Activated CD8-positive, alpha-beta T cell treated with anti-CD3 and anti-CD28 coated beads for 36 hours (primary cell): ENCODE measurements around the gene PSME1. TPM values are rescaled to one million over a fixed set of nuclear protein-coding genes. Genes with fewer than 3 reads are reported as not detected.

Experiments used
- ATAC-seq: fragments of 200-7000 bp; cut with Tn5 transposase; one replicate; pipeline ENCODE4 v1.10.0; 2021; ENCODE audit warnings: mild to moderate bottlenecking, moderate library complexity
- CTCF ChIA-PET: fragments of 350-600 bp; sonication (Branson Sonifier 250); formaldehyde crosslinking; loops from one replicate; lab custom pipeline; 2021; ENCODE audit warnings: antibody characterized with exemption; lab: Charles Lee
- POLR2A ChIA-PET: fragments of 350-600 bp; sonication (Branson Sonifier 250); formaldehyde crosslinking; loops from one replicate; lab custom pipeline; 2021; ENCODE audit warnings: antibody characterized with exemption; lab: Charles Lee
- DNase-seq: peaks from one replicate; pipeline ENCODE4 v3.0.0-alpha.2; 2020
- H3K27ac Mint-ChIP-seq: one replicate; pipeline ENCODE4 v1.8.0; 2021; ENCODE audit warnings: mild to moderate bottlenecking, mixed read lengths
- H3K27me3 Mint-ChIP-seq: one replicate; pipeline ENCODE4 v1.8.0; 2021; ENCODE audit warnings: mixed read lengths
- H3K36me3 Mint-ChIP-seq: one replicate; pipeline ENCODE4 v1.8.0; 2021; ENCODE audit warnings: low read depth, mixed read lengths
- H3K4me1 Mint-ChIP-seq: one replicate; pipeline ENCODE4 v1.8.0; 2021; ENCODE audit warnings: low read depth, mixed read lengths
- H3K4me3 Mint-ChIP-seq: one replicate; pipeline ENCODE4 v1.8.0; 2021; ENCODE audit warnings: mild to moderate bottlenecking, moderate library complexity, mixed read lengths
- H3K9me3 Mint-ChIP-seq: one replicate; pipeline ENCODE4 v1.8.0; 2021; ENCODE audit warnings: mixed read lengths
- intact Hi-C: fragments of 100-400 bp; cut with micrococcal nuclease; formaldehyde crosslinking; loops from one replicate; pipeline ENCODE4 v1.10.0; 2022
- total RNA-seq, 2 experiments: library from RNA; stranded (reverse); gene quantifications; one replicate each; pipeline ENCODE4 v1.2.3, GENCODE V29; 2021
- TF ChIP-seq, protein P1 (sequence below): fragments of 200-600 bp; IDR thresholded peaks from one replicate; pipeline ENCODE4 v1.8.0; 2022; ENCODE audit warnings: antibody characterized with exemption, mild to moderate bottlenecking

The PSME1 gene
- total RNA-seq, 2 experiments from 2014 or later, result 451 to 460 TPM

GRCh38 chr14:24130717-24131548 is 5.1 kb upstream of the PSME1 start:
- CTCF ChIA-PET, result interaction anchor here (0.9 to 4.0 kb wide), 3 partner anchors 15 to 40 kb away, joined by 3 to 21 read pairs (median 5); partner anchors contain the start of genes DCAF11 and NRL
- ATAC-seq (no peak), DNase-seq (no peak)
- Mint-ChIP-seq H3K4me3 (no peak overlapping the region), H3K36me3 (no peaks in the 10 kb centered on the region), H3K27me3 (no peaks in the 10 kb centered on the region), H3K27ac (no peak overlapping the region), H3K9me3 (no peaks in the 10 kb centered on the region), H3K4me1 (peaks cover 25% of the 10 kb centered on the region)
- TF ChIP-seq, protein P1, sequence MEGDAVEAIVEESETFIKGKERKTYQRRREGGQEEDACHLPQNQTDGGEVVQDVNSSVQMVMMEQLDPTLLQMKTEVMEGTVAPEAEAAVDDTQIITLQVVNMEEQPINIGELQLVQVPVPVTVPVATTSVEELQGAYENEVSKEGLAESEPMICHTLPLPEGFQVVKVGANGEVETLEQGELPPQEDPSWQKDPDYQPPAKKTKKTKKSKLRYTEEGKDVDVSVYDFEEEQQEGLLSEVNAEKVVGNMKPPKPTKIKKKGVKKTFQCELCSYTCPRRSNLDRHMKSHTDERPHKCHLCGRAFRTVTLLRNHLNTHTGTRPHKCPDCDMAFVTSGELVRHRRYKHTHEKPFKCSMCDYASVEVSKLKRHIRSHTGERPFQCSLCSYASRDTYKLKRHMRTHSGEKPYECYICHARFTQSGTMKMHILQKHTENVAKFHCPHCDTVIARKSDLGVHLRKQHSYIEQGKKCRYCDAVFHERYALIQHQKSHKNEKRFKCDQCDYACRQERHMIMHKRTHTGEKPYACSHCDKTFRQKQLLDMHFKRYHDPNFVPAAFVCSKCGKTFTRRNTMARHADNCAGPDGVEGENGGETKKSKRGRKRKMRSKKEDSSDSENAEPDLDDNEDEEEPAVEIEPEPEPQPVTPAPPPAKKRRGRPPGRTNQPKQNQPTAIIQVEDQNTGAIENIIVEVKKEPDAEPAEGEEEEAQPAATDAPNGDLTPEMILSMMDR, result no peak
- POLR2A ChIA-PET, result interaction anchor here (1.3 to 2.4 kb wide), 3 partner anchors 9 to 17 kb away, joined by 5 to 13 read pairs (median 5); partner anchors contain the start of genes DCAF11, EMC9 and NRL
- intact Hi-C loops, result no loop called here

DNA sequence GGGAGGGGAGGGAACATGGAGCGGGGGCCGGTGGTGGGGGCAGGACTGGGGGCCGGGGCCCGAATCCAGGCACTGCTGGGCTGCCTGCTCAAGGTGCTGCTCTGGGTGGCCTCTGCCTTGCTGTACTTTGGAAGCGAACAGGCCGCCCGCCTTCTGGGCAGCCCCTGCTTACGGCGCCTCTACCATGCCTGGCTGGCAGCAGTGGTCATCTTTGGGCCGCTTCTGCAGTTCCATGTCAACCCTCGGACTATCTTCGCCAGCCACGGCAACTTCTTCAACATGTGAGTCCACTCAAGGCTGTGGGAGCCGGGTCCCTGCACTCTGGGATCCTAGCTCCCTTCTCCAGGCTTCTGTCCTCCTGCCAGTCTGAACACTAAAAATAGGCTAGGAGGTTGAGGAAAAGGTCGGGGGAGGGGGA is 4.4 kb upstream of the PSME1 start:
- Mint-ChIP-seq H3K4me1 (peaks cover 25% of the 10 kb centered on the region), H3K27ac (peak overlapping the region; percentile 91), H3K27me3 (no peaks in the 10 kb centered on the region), H3K36me3 (peaks cover 2% of the 10 kb centered on the region), H3K4me3 (no peak overlapping the region), H3K9me3 (no peaks in the 10 kb centered on the region)
- CTCF ChIA-PET, result interaction anchor here (1.7 to 5.3 kb wide), 4 partner anchors 10 to 29 kb away, joined by 5 to 29 read pairs (median 13); partner anchors contain the start of genes DCAF11, IRF9 and NRL
- POLR2A ChIA-PET, result interaction anchor here (1.3 to 2.4 kb wide), 5 partner anchors 10 to 33 kb away, joined by 4 to 13 read pairs (median 5); partner anchors contain the start of genes DCAF11, EMC9 and NRL
- ATAC-seq, result no peak
- DNase-seq, result no peak
- TF ChIP-seq, protein P1, result no peak
- intact Hi-C loops, result no loop called here

- intact Hi-C loops, result no loop called here
- Mint-ChIP-seq H3K4me3 (peak overlapping the region; percentile 46), H3K27ac (peak overlapping the region; percentile 91), H3K4me1 (peaks cover 30% of the 10 kb centered on the region), H3K9me3 (no peaks in the 10 kb centered on the region), H3K27me3 (no peaks in the 10 kb centered on the region), H3K36me3 (peaks cover 8% of the 10 kb centered on the region)
- DNase-seq (peak; percentile 57), ATAC-seq (no peak)
- POLR2A ChIA-PET, result interaction anchor here (0.9 to 2.4 kb wide), 7 partner anchors 8 to 50 kb away, joined by 3 to 13 read pairs (median 4); partner anchors contain the start of genes DCAF11, EMC9, IRF9 and NRL
- CTCF ChIA-PET, result interaction anchor here (0.9 to 5.3 kb wide), 6 partner anchors 9 to 29 kb away, joined by 3 to 29 read pairs (median 5); partner anchors contain the start of genes DCAF11, EMC9, IRF9 and NRL
- TF ChIP-seq, protein P1, result no peak
Observed at GRCh38 chr14:24132061-24132685, 3.8 kb upstream of the PSME1 start.

- H3K27ac Mint-ChIP-seq, result peak overlapping the region; percentile 91
- ChIA-PET CTCF (interaction anchor here (0.9 to 5.3 kb wide), 5 partner anchors 8 to 28 kb away, joined by 3 to 29 read pairs (median 5); partner anchors contain the start of genes DCAF11, EMC9, IRF9 and NRL), POLR2A (interaction anchor here (0.9 to 2.4 kb wide), 8 partner anchors 8 to 49 kb away, joined by 3 to 13 read pairs (median 4); partner anchors contain the start of genes DCAF11, EMC9, IRF9 and NRL)
- peaks cover 16% of the 10 kb centered on the region for H3K36me3 Mint-ChIP-seq
- no peak for DNase-seq
- intact Hi-C loops, result no loop called here
- H3K27me3 Mint-ChIP-seq, result no peaks in the 10 kb centered on the region
- ATAC-seq, result no peak
- TF ChIP-seq, protein P1, result no peak
- H3K4me3 Mint-ChIP-seq, result peak overlapping the region; percentile 46
- H3K9me3 Mint-ChIP-seq, result no peaks in the 10 kb centered on the region
- H3K4me1 Mint-ChIP-seq, result peaks cover 38% of the 10 kb centered on the region
Observed at GRCh38 chr14:24132976-24133375, 3.0 kb upstream of the PSME1 start.
